ENCODE measurements around the gene HAGH.

HAGH gene

GRCh38 chr16:1772908-1773702 lies 53.5 kb downstream of the HAGH start, which contains the start of gene MRPS34:
MRPS34 (minus strand) TSS chr16:1773134; CDS start chr16:1773119, 15 bp downstream.
- peak; percentile 74 to 88 for DNase-seq

GRCh38 chr16:1772362-1772907 lies 54.2 kb downstream of the HAGH start, which contains the start of gene EME2:
EME2 (plus strand) TSS chr16:1772810; CDS start chr16:1773228, 418 bp downstream.
- peak in 1 of 2 donors; percentile 10 for DNase-seq

- peak in 1 of 2 donors; percentile 17 for DNase-seq
Observed at GRCh38 chr16:1771864-1772361, 54.7 kb downstream of the HAGH start.

GRCh38 chr16:1771188-1771863 lies 55.3 kb downstream of the HAGH start, which contains the start of gene NME3:
NME3 (minus strand) TSS chr16:1771543; CDS start chr16:1771534, 9 bp downstream.
- peak; percentile 50 to 71 for DNase-seq

- peak; percentile 11 to 34 for DNase-seq
Observed at GRCh38 chr16:1770328-1771187, 56.1 kb downstream of the HAGH start.

GRCh38 chr16:1769402-1770300 lies 57.0 kb downstream of the HAGH start:
- no peak for DNase-seq

GRCh38 chr16:1768767-1769401 lies 57.7 kb downstream of the HAGH start:
- no peak for DNase-seq

- DNase-seq: no peak
Observed at GRCh38 chr16:1768061-1768766, 58.4 kb downstream of the HAGH start.

- no peak for DNase-seq
Observed at GRCh38 chr16:1767116-1767994, 59.3 kb downstream of the HAGH start.

- no peak for DNase-seq
Observed at GRCh38 chr16:1766701-1767100, 59.9 kb downstream of the HAGH start.

- DNase-seq: no peak
Observed at GRCh38 chr16:1766231-1766630, 60.4 kb downstream of the HAGH start.

- no peak for DNase-seq
Observed at GRCh38 chr16:1765826-1766225, 60.8 kb downstream of the HAGH start.

- no peak for DNase-seq
Observed at GRCh38 chr16:1764971-1765370, 61.7 kb downstream of the HAGH start.

- no peak for DNase-seq
Observed at GRCh38 chr16:1763521-1764511, 62.8 kb downstream of the HAGH start.

- DNase-seq: no peak
Observed at GRCh38 chr16:1762879-1763520, 63.6 kb downstream of the HAGH start.

GRCh38 chr16:1762196-1762878 lies 64.3 kb downstream of the HAGH start:
- DNase-seq: no peak

- no peak for DNase-seq
Observed at GRCh38 chr16:1761751-1762150, 64.9 kb downstream of the HAGH start.

Measured in inflammatory macrophage treated with lipopolysaccharide for 1 hour (primary cell).